GM12864 (cell line): Measurements from ENCODE around the gene C1orf185.

Experiments used
- DNase-seq: peaks from one replicate; pipeline ENCODE4 v3.0.0-alpha.2; 2011; ENCODE audit warnings: low read depth
- H3K4me3 ChIP-seq: 2 replicates; pipeline ENCODE4 v1.5.1; 2011; ENCODE audit warnings: mild to moderate bottlenecking, low read depth, low read length, control low read depth
- CTCF ChIP-seq: IDR thresholded peaks from 2 replicates; pipeline ENCODE4 v1.5.1; 2011; ENCODE audit warnings: low read depth, mild to moderate bottlenecking, moderate library complexity, low read length, control low read depth, inconsistent platforms; ENCODE audit errors: missing control alignments

Gene C1orf185

GRCh38 chr1:51071291-51072042, 30.6 kb upstream of the C1orf185 start:
- no peak for DNase-seq
- no peak for TF ChIP-seq CTCF
- H3K4me3 ChIP-seq = no peak overlapping the region

DNA sequence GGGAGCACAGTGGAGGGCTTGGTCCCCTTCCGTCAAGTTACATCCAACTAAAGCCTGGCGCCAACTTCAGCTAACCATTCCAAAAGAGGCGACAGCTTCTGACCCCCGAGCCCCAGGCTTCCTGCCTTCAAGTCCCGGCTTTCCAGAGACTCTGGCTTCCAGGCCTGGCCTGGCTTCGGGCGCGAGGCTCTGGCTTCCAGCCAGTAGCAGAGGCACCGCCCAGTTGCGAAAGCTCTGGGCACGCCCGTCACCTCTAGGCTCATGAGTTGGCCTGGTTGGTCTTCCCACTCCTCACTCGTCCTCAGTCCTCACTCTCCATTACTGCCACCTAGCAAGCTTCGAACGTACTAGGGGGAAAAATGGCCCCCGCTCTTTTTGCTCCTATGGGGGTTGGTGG, 30.0 kb upstream of the C1orf185 start:
- no peak for DNase-seq
- no peak overlapping the region for H3K4me3 ChIP-seq

GRCh38 chr1:51072651-51073050, 29.4 kb upstream of the C1orf185 start:
- no peak overlapping the region for H3K4me3 ChIP-seq
- TF ChIP-seq CTCF = no peak
- no peak for DNase-seq

More for the DNA sequence above, 30.0 kb upstream of the C1orf185 start:
- no peak for TF ChIP-seq CTCF

DNA sequence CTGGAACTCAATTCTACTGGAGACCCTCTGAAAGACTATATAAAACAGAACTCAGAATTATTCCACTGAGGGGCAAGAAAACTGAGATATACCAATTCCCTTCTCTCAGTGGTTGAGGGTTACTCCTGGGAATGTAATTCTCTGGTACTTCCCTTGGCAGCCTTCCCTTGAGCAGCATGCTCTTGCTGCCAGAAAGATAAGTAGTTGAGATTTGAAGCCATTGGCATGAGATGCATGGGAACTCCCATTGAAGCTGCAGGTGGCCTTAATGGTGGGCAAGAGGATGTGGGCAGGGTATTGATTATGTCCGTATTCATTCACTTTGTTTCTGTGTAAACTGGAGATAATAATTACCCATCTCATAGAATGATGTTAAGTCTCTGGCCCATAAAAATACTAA, 28.6 kb upstream of the C1orf185 start:
- no peak for TF ChIP-seq CTCF
- H3K4me3 ChIP-seq = no peak overlapping the region
- no peak for DNase-seq

- DNase-seq = no peak
- no peak for TF ChIP-seq CTCF
- no peak overlapping the region for H3K4me3 ChIP-seq
Observed at GRCh38 chr1:51086496-51087271, 15.3 kb upstream of the C1orf185 start.

- H3K4me3 ChIP-seq = no peak overlapping the region
- no peak for DNase-seq
- peak; percentile 54 for TF ChIP-seq CTCF
Observed at GRCh38 chr1:51088474-51088873, 13.6 kb upstream of the C1orf185 start.
